ENCODE results near the gene GRIK4.

Gene GRIK4

DNA sequence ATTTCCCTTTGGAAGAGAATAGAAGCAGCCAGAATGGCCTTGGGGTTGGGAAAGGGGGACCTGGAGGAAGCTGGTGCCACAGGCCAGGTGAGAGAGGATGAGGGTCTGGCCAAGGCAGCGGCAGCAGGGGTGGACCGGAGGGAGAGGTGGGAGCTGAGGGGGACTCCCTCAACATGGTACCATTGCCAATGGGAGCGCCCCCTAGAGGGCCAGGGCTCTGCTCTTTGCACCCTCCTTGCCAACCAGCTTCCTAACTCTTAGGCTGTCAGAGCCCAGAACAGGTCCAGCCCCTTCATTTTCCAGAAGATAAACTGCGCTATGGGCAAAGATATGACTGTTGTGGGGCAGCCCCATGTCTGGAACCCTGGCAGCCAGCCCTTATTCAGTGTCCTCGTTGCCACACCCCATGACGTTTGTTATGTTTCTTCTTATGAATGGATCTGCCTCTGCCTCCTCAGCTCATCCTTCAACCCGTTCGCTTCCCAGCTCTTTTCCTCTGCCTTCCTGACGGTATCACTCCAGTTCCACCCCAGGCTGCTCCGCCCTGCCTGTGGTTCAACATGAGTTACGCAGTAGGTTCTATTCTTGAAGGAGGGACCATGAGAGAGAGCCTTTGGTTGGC, 185.2 kb downstream of the GRIK4 start:
- no peak overlapping the region for H3K4me3 ChIP-seq (ENCODE audit: low read depth, low read length)
- TF ChIP-seq, protein P1, sequence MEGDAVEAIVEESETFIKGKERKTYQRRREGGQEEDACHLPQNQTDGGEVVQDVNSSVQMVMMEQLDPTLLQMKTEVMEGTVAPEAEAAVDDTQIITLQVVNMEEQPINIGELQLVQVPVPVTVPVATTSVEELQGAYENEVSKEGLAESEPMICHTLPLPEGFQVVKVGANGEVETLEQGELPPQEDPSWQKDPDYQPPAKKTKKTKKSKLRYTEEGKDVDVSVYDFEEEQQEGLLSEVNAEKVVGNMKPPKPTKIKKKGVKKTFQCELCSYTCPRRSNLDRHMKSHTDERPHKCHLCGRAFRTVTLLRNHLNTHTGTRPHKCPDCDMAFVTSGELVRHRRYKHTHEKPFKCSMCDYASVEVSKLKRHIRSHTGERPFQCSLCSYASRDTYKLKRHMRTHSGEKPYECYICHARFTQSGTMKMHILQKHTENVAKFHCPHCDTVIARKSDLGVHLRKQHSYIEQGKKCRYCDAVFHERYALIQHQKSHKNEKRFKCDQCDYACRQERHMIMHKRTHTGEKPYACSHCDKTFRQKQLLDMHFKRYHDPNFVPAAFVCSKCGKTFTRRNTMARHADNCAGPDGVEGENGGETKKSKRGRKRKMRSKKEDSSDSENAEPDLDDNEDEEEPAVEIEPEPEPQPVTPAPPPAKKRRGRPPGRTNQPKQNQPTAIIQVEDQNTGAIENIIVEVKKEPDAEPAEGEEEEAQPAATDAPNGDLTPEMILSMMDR (IDR thresholded peaks at IDR 0.05; ENCODE audit: low read depth, low read length, missing control alignments) = peak; percentile 34
- DNase-seq (ENCODE audit: low read depth) = no peak

DNA sequence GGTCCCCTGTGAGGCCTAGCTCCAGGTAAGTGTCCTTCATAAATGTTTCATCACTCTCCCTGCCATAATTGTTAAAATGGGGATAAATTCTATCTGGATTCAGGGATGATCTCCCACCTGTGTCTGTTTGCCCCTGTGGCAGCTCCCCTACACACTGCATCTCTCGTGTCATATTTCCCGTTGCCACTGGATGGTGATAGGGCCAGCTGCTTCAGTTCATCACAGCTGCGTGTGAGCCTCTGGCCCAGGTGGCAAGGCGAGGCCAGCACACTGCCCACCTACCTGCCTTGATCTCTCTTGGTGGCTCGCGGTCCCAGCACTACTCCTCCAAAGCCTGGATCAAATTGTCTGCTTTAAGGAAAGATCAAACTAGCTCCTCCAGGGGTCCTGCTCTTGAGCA, 187.4 kb downstream of the GRIK4 start:
- DNase-seq (ENCODE audit: low read depth) = no peak
- H3K4me3 ChIP-seq (ENCODE audit: low read depth, low read length) = no peak overlapping the region
- TF ChIP-seq, protein P1 (IDR thresholded peaks at IDR 0.05; ENCODE audit: low read depth, low read length, missing control alignments) = no peak

DNA sequence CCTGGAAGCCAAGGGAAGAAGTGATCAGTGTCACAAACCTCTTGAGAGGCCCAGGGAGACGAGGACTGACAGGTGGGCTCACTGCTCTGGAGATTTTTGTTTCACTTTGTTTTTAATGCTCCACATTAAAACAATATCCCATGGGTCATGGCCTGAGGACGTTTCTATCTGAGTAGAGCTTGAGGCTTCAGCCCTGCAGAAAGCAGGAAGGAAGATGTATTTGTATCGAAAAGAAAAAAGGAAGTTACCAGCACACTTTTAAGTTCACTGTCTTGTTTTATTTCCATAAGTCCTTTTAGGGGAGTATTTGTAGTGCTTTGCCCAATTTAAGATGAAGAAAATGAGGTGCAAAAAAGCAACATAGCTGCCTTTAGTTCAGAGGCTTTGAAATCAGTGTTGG, 191.1 kb downstream of the GRIK4 start:
- TF ChIP-seq, protein P1 (IDR thresholded peaks at IDR 0.05; ENCODE audit: low read depth, low read length, missing control alignments) = no peak
- no peak overlapping the region for H3K4me3 ChIP-seq (ENCODE audit: low read depth, low read length)
- DNase-seq (ENCODE audit: low read depth) = no peak

DNA sequence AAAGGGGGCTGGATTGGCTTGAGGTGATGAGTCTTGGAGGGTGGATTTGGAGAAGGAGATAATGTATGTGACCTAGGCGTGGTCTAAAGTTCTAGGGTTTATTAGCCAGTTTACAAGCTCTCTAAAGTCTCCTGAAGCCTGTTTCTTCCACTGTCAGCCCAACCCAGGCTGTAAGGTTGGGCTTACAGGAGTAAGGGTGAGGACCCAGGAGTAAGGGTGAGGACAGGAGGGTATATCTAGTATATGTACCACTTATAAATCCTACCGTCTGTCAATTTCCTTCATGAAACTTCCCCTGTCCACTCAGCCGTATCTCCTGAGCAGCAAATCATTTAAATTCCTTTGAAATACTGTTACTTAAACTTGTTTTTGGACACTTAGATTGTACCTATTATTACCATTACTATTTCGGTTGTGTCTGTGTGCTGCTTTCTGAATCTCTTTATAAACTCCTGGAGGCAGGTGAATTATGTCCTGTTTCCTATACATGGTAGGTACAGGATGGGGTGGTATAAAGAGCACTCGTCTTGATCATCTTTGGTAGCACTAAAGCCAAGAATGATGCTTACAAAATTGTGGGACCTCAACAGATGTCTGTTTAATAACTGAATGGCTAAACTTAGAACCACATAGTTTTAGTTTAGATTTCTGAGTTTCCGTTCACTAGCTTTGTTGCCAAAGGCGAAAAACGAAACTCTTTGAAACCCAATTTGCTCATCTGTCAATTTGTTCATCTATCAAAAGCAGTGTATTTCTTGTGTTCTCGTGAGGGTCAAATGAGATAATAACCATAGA, 192.0 kb downstream of the GRIK4 start:
- TF ChIP-seq, protein P1 (IDR thresholded peaks at IDR 0.05; ENCODE audit: low read depth, low read length, missing control alignments) = no peak
- H3K4me3 ChIP-seq (ENCODE audit: low read depth, low read length) = no peak overlapping the region; the same call in 1 of the 2 replicates
- DNase-seq (ENCODE audit: low read depth) = peak; percentile 72

DNA sequence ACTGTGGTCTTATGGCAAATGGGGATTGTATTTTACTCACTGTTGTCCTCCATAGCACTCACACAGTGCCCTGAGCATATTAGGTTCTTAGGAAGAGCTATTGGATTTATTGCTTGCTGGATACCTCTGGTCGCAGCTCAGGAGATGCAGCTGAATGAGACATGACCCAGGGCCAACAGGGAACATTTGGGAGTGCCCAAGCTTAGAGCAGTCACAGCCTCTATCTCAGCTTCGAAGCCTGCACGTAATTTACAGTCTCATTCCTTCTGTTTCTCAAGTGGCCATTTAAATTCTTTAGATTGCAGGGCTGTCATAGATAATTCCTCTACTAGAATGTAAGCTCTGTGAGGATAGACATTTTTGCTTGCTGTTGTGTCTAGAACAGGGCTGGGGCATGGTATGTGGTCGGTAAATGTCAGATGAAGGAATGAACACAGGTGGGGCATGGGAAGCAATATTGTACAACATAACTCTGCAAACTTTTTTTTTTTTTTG, 192.8 kb downstream of the GRIK4 start:
- TF ChIP-seq, protein P1 (IDR thresholded peaks at IDR 0.05; ENCODE audit: low read depth, low read length, missing control alignments) = no peak
- no peak overlapping the region for H3K4me3 ChIP-seq (ENCODE audit: low read depth, low read length)
- no peak for DNase-seq (ENCODE audit: low read depth)

DNA sequence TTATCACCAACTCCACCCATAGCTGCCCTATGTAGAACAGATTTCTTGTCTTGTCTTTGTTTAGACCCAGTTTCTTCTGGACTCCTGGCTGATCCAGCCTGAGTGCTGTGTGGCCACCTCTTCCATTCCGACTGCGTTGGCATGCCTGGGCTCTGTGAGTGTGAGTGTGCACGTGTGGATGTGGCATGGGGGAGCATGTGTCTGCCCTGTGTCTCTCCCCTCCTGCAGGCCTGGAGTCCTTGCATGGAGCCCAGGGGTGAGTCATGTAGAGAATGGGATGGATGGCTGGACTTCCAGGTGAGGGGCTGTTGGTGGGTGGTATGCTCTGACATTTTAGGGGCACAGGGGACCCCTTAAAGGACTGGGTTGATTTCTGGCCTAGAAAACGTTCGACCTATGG, 194.7 kb downstream of the GRIK4 start:
- no peak for DNase-seq (ENCODE audit: low read depth)
- TF ChIP-seq, protein P1 (IDR thresholded peaks at IDR 0.05; ENCODE audit: low read depth, low read length, missing control alignments) = no peak
- H3K4me3 ChIP-seq (ENCODE audit: low read depth, low read length) = no peak overlapping the region
